OCI-LY1 (cell line): ENCODE measurements around the gene UBE2G2.

Source experiments
- H2AFZ ChIP-seq: fragments of 200-600 bp; sonication (generic), shearing (Covaris generic); 2 replicates; pipeline ENCODE4 v1.6.0; 2014; ENCODE audit warnings: antibody characterized with exemption, mild to moderate bottlenecking, low read length
- H3F3A ChIP-seq: fragments of 200-600 bp; sonication (generic), shearing (Covaris generic); 2 replicates; pipeline ENCODE4 v1.6.0; 2014; ENCODE audit warnings: mild to moderate bottlenecking, antibody characterized with exemption, low read length, moderate library complexity; ENCODE audit not compliant: insufficient read depth
- H3K27ac ChIP-seq: fragments of 200-600 bp; sonication (generic); 2 replicates; pipeline ENCODE4 v1.5.1; 2014; ENCODE audit warnings: low read length, mixed run types, mild to moderate bottlenecking, low read depth; ENCODE audit not compliant: poor library complexity, severe bottlenecking
- H3K27me3 ChIP-seq: fragments of 200-600 bp; sonication (generic); 2 replicates; pipeline ENCODE4 v1.6.0; 2014; ENCODE audit warnings: antibody characterized with exemption, mild to moderate bottlenecking, low read length, moderate library complexity; ENCODE audit not compliant: insufficient read depth
- H3K36me3 ChIP-seq: fragments of 200-600 bp; sonication (generic); 2 replicates; pipeline ENCODE4 v1.6.1; 2014; ENCODE audit warnings: mild to moderate bottlenecking, antibody characterized with exemption, low read length, moderate library complexity, mixed read lengths; ENCODE audit not compliant: insufficient read depth
- H3K4me1 ChIP-seq: fragments of 200-600 bp; sonication (generic); 2 replicates; pipeline ENCODE4 v1.5.1; 2014; ENCODE audit warnings: mild to moderate bottlenecking, low read length, moderate library complexity; ENCODE audit not compliant: insufficient read depth, severe bottlenecking
- H3K4me2 ChIP-seq: fragments of 200-600 bp; sonication (generic), shearing (Covaris generic); 2 replicates; pipeline ENCODE4 v1.6.1; 2014; ENCODE audit warnings: low read length
- H3K4me3 ChIP-seq: fragments of 200-600 bp; sonication (generic); 2 replicates; pipeline ENCODE4 v1.5.1; 2014; ENCODE audit warnings: low read length, low read depth, mild to moderate bottlenecking, mixed read lengths; ENCODE audit not compliant: poor library complexity, severe bottlenecking
- H3K79me2 ChIP-seq: fragments of 200-600 bp; shearing (Covaris generic); 2 replicates; pipeline ENCODE4 v1.6.1; 2016; ENCODE audit warnings: mixed run types, low read length, mixed read lengths; ENCODE audit not compliant: insufficient read depth
- H3K9ac ChIP-seq: fragments of 200-600 bp; sonication (generic), shearing (Covaris generic); 2 replicates; pipeline ENCODE4 v1.6.1; 2014; ENCODE audit warnings: mild to moderate bottlenecking, low read length, mixed read lengths
- H3K9me2 ChIP-seq: fragments of 200-600 bp; sonication (generic), shearing (Covaris generic); 2 replicates; pipeline ENCODE4 v1.6.1; 2014; ENCODE audit warnings: low read depth, mild to moderate bottlenecking, low read length, mixed read lengths
- H3K9me3 ChIP-seq: fragments of 200-600 bp; shearing (Covaris generic); 2 replicates; pipeline ENCODE4 v1.6.1; 2014; ENCODE audit warnings: low read length, mixed read lengths
- H4K20me1 ChIP-seq: fragments of 200-600 bp; sonication (generic), shearing (Covaris generic); 2 replicates; pipeline ENCODE4 v1.6.0; 2016; ENCODE audit warnings: mild to moderate bottlenecking, low read length; ENCODE audit not compliant: insufficient read depth
- EZH2 ChIP-seq: fragments of 200-600 bp; sonication (generic), shearing (Covaris generic); IDR thresholded peaks from 2 replicates; pipeline ENCODE4 v1.8.0; 2017; ENCODE audit warnings: borderline replicate concordance, mixed run types, mild to moderate bottlenecking, antibody characterized with exemption, low read length, moderate library complexity, mixed read lengths
- TF ChIP-seq, protein P1 (sequence below): fragments of 200-600 bp; sonication (generic), shearing (Covaris generic); IDR thresholded peaks from 2 replicates; pipeline ENCODE4 v1.5.1; 2017; ENCODE audit warnings: mild to moderate bottlenecking, antibody characterized with exemption, low read length, moderate library complexity, mixed read lengths

UBE2G2 gene

DNA sequence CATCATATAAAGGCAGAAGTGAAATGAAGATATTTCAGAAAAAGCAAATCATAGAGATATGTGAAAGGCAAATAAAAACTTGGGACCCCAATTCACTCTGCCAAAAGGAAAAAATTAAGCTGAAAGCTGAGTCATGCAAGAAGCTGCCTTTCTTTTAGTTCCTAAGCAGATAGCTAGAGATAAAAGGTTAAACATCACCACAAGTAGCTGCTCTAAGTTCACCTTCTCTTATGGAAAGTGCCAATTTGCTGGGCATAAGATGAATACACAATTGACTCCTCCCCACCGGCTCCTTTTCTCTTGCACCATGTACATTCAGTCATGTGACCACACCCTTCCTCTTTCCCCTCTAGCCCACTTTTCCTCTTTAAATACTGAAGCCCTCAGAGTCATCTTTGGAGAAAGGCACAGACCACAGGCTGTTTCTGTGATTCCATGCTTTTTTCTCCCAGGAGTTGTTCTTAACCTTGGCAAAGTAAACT lies 21.6 kb upstream of the UBE2G2 start:
- H3K36me3 ChIP-seq: no peaks in the 10 kb centered on the region
- no peak overlapping the region for H3K4me2 ChIP-seq

DNA sequence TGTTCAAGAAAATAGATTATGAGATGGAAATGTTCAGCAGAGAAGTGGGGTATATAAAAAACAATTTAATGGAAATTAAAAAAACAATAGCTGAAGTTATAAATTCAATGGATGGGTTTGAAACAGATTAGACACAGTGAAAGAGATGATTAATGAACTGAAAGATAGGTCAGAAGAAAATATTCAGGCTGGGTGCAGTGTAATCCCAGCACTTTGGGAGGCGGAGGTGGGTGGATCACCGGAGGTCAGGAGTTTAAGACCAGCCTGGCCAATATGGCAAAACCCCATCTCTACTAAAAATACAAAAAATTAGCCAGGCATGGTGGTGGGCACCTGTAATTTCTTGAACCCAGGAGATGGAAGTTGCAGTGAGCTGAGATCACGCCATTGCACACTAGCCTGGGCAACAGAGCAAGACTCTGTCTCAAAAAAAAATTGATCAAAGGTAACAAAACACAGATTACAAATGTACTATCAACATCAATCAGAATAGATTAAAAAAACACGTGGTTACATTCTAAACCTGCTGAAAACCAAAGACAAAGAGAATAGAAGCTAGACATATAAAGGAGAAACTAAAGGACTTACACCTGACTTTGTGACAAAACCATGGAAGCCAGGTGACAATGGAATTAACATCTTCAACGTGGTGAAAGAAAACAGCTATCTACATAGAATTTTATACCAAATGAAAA lies 21.0 kb upstream of the UBE2G2 start:
- Histone ChIP-seq H3K4me3 (no peak overlapping the region), H3K9me3 (peaks cover 11% of the 10 kb centered on the region; the same call in 1 of the 2 replicates), H3K27ac (no peak overlapping the region), H3K9me2 (no peaks in the 10 kb centered on the region), H2AFZ (no peak overlapping the region), H4K20me1 (no peaks in the 10 kb centered on the region), H3K79me2 (no peaks in the 10 kb centered on the region), H3K4me2 (no peak overlapping the region), H3K9ac (no peak overlapping the region), H3K4me1 (peaks cover 5% of the 10 kb centered on the region), H3K27me3 (no peaks in the 10 kb centered on the region; the same call in 1 of the 2 replicates), H3K36me3 (no peaks in the 10 kb centered on the region), H3F3A (no peaks in the 10 kb centered on the region)
- no peak for TF ChIP-seq EZH2
- TF ChIP-seq, protein P1, sequence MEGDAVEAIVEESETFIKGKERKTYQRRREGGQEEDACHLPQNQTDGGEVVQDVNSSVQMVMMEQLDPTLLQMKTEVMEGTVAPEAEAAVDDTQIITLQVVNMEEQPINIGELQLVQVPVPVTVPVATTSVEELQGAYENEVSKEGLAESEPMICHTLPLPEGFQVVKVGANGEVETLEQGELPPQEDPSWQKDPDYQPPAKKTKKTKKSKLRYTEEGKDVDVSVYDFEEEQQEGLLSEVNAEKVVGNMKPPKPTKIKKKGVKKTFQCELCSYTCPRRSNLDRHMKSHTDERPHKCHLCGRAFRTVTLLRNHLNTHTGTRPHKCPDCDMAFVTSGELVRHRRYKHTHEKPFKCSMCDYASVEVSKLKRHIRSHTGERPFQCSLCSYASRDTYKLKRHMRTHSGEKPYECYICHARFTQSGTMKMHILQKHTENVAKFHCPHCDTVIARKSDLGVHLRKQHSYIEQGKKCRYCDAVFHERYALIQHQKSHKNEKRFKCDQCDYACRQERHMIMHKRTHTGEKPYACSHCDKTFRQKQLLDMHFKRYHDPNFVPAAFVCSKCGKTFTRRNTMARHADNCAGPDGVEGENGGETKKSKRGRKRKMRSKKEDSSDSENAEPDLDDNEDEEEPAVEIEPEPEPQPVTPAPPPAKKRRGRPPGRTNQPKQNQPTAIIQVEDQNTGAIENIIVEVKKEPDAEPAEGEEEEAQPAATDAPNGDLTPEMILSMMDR: no peak

More for the DNA sequence above, 21.6 kb upstream of the UBE2G2 start:
- Histone ChIP-seq H3K9ac (no peak overlapping the region), H3K9me2 (no peaks in the 10 kb centered on the region), H3K4me1 (peaks cover 5% of the 10 kb centered on the region), H3K4me3 (no peak overlapping the region), H4K20me1 (no peaks in the 10 kb centered on the region), H3F3A (no peaks in the 10 kb centered on the region), H2AFZ (no peak overlapping the region), H3K9me3 (peaks cover 13% of the 10 kb centered on the region; the same call in 1 of the 2 replicates), H3K27ac (no peak overlapping the region), H3K79me2 (no peaks in the 10 kb centered on the region), H3K27me3 (no peaks in the 10 kb centered on the region; the same call in 1 of the 2 replicates)
- TF ChIP-seq EZH2: no peak
- TF ChIP-seq, protein P1: no peak

DNA sequence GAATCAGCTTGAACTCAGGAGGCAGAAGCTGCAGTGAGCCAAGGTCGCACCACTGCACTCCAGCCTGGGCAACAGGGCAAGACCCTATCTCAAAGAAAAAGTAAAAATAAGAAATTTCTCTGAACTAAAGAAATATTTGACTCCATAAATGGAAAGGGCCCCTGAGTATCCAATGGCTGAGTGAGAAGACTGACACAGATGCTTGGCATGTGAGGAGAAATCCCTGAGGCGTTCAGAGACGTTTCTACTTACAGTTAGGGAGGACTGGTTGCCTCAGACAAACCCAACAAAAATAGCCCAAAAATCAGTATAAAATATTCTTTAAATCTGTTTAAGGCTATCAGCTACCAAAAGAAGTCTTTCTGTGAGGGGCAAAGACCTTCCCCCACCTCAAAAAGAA lies 19.2 kb upstream of the UBE2G2 start:
- Histone ChIP-seq H2AFZ (no peak overlapping the region), H3K27me3 (no peaks in the 10 kb centered on the region), H3K79me2 (peaks cover 12% of the 10 kb centered on the region), H3K4me1 (peaks cover 21% of the 10 kb centered on the region), H3K9me2 (no peaks in the 10 kb centered on the region), H3K9ac (no peak overlapping the region), H3K36me3 (no peaks in the 10 kb centered on the region), H3K4me3 (no peak overlapping the region), H4K20me1 (no peaks in the 10 kb centered on the region), H3F3A (no peaks in the 10 kb centered on the region), H3K27ac (no peak overlapping the region), H3K4me2 (no peak overlapping the region), H3K9me3 (peaks cover 11% of the 10 kb centered on the region; the same call in 1 of the 2 replicates)
- TF ChIP-seq, protein P1: no peak
- no peak for TF ChIP-seq EZH2
